ENCODE data around the gene THAP11.
A peak's percentile ranks its signal among the peaks of the same experiment; 100 is the strongest.

The THAP11 gene

GRCh38 chr16:67846320-67847063 is 4.4 kb downstream of the THAP11 start, which contains the start of gene NUTF2:
Gene NUTF2 (plus strand): TSS chr16:67846933. CDS start chr16:67865131, 18,198 bp downstream.
- no peak for TF ChIP-seq CTCF (conservative IDR thresholded peaks at IDR 0.05; ENCODE audit: low read depth)
- peak; percentile 92 for DNase-seq (ENCODE audit: low spot score)
- POLR2A ChIA-PET (ENCODE audit: low non-redundant PET), result interaction anchor here (0.5 to 1.7 kb wide), 3 partner anchors 11 to 25 kb away, joined by 3 to 5 read pairs (median 3); no protein-coding TSS in a partner anchor
- peak within 1 kb of the TSS; percentile 96 for H3K27ac ChIP-seq
- CTCF ChIA-PET, result interaction anchor here (0.6 to 3.8 kb wide), 4 partner anchors 30 to 332 kb away, joined by 3 to 20 read pairs (median 3); no protein-coding TSS in a partner anchor

- peak within 1 kb of the TSS; percentile 96 for H3K27ac ChIP-seq
- POLR2A ChIA-PET (ENCODE audit: low non-redundant PET), result interaction anchor here (1.0 kb wide), 1 partner anchor 24 kb away, joined by 3 read pairs; no protein-coding TSS in a partner anchor
- no peak for TF ChIP-seq CTCF (conservative IDR thresholded peaks at IDR 0.05; ENCODE audit: low read depth)
- CTCF ChIA-PET, result no interaction called here
- peak; percentile 75 for DNase-seq (ENCODE audit: low spot score)
These were observed 5.1 kb downstream of the THAP11 start, which contains the start of gene CENPT for GRCh38 chr16:67847064-67847861. Gene CENPT (minus strand): TSS chr16:67847693. CDS start chr16:67833859, 13,834 bp downstream.

DNA sequence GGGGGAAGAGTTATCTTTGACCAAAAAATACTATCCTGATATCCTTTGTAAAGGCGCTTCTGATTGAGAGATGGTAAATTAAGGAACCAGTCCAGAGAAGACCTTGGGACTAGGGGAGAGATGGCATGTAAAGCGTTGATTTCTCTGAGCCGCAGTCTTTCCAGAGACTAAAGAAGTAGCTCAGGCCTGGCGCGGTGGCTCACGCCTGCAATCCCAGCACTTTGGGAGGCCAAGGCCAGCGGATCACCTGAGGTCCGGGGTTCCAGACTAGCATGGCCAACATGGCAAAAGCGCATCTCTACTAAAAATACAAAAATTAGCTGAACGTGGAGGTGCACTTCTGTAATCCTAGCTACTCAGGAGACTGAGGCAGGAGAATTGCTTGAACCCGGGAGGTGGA is 6.0 kb downstream of the THAP11 start:
- TF ChIP-seq CTCF (conservative IDR thresholded peaks at IDR 0.05; ENCODE audit: low read depth), result no peak
- DNase-seq (ENCODE audit: low spot score), result no peak
- ChIA-PET CTCF (interaction anchor here (0.6 kb wide), 1 partner anchor 301 kb away, joined by 3 read pairs; no protein-coding TSS in a partner anchor), POLR2A (ENCODE audit: low non-redundant PET) (no interaction called here)
- peak overlapping the region; percentile 96 for H3K27ac ChIP-seq

DNA sequence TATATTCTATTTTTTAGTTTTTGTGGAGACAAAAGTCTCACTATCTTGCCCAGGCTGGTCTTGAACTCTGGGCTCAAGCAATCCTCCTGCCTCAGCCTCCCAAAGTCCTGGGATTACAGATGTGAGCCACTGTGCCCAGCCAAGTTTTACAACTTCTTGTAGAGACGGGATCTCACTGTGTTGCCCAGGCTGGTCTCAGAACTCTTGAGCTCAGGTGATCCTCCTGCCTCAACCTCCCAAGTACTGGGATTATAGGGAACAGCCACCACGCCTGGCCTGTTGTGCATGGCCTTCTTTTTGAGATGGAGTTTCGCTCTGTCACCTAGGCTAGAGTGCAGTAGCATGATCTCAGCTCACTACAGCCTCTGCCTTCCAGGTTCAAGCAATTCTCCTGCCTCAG is 11.6 kb downstream of the THAP11 start:
- no peak for DNase-seq (ENCODE audit: low spot score)
- no peak for TF ChIP-seq CTCF (conservative IDR thresholded peaks at IDR 0.05; ENCODE audit: low read depth)
- ChIA-PET POLR2A (ENCODE audit: low non-redundant PET) (no interaction called here), CTCF (interaction anchor here (1.1 to 1.2 kb wide), 2 partner anchors 18 to 30 kb away, joined by 4 to 7 read pairs; no protein-coding TSS in a partner anchor)
- H3K27ac ChIP-seq, result peak overlapping the region; percentile 38

DNA sequence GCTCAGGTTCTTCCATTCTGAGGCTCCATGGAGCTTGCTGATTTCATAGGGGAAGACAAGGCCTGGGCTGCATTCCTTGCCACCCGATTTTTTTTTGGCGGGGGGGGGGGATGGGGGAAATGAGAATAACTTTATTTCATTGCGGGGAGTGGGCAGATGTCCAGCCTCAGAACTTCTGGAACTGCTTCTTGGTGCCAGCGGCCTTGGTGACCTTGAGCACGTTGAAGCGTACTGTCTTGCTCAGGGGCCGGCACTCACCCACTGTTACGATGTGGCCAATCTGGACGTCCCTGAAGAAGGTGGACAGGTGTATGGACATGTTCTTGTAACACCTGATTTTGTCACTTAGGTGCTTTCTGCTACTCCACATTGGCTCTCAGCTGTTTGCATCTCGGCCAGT is 13.7 kb downstream of the THAP11 start:
- DNase-seq (ENCODE audit: low spot score), result no peak
- POLR2A ChIA-PET (ENCODE audit: low non-redundant PET), result no interaction called here
- no peak for TF ChIP-seq CTCF (conservative IDR thresholded peaks at IDR 0.05; ENCODE audit: low read depth)
- H3K27ac ChIP-seq, result peak overlapping the region; percentile 79
- CTCF ChIA-PET, result interaction anchor here (0.8 kb wide), 1 partner anchor 17 kb away, joined by 4 read pairs; the partner anchor contains the start of gene EDC4

- TF ChIP-seq CTCF (conservative IDR thresholded peaks at IDR 0.05; ENCODE audit: low read depth), result no peak
- no peak for DNase-seq (ENCODE audit: low spot score)
- CTCF ChIA-PET, result interaction anchor here (0.6 to 1.2 kb wide), 2 partner anchors 68 to 185 kb away, joined by 3 to 4 read pairs; no protein-coding TSS in a partner anchor
- peak overlapping the region; percentile 79 for H3K27ac ChIP-seq
- POLR2A ChIA-PET (ENCODE audit: low non-redundant PET), result no interaction called here
These were observed 14.9 kb downstream of the THAP11 start for GRCh38 chr16:67856927-67857546.

Data from RWPE1 (cell line).